Bronchial epithelial cell (primary cell): ENCODE measurements around the gene CACNA1F. TPM values are rescaled to one million over a fixed set of nuclear protein-coding genes. Genes with fewer than 3 reads are reported as not detected.
A peak's percentile ranks its signal among the peaks of the same experiment; 100 is the strongest.

Experiments used
- DNase-seq: peaks from one replicate; pipeline ENCODE4 v3.0.0-alpha.2; 2010; ENCODE audit warnings: low read depth
- FAIRE-seq: peaks from 2 replicates; lab custom pipeline; 2011; peaks lifted over from hg19 to GRCh38; lab: Jason Lieb, UNC
- H3K27me3 ChIP-seq: 2 replicates; pipeline ENCODE4 v1.5.1; 2011; ENCODE audit warnings: low read length; ENCODE audit not compliant: control insufficient read depth, insufficient read depth
- H3K36me3 ChIP-seq: 2 replicates; pipeline ENCODE4 v1.5.1; 2011; ENCODE audit warnings: low read length; ENCODE audit not compliant: control insufficient read depth, insufficient read depth
- H3K4me3 ChIP-seq: 2 replicates; pipeline ENCODE4 v1.5.1; 2011; ENCODE audit warnings: mild to moderate bottlenecking, low read depth, low read length, control low read depth
- CTCF ChIP-seq: IDR thresholded peaks from 2 replicates; pipeline ENCODE4 v1.5.1; 2011; ENCODE audit warnings: mild to moderate bottlenecking, moderate library complexity, low read length, control low read depth, inconsistent platforms; ENCODE audit not compliant: insufficient read depth, severe bottlenecking
- total RNA-seq: library from RNA; depleted of rRNA; stranded (reverse); fragments of >200 nt; gene quantifications from 2 replicates; pipeline ENCODE4 v1.2.1, GENCODE V29; 2014

Gene CACNA1F
- total RNA-seq, 1 donor from 2014 or later, result under 0.01 TPM

GRCh38 chrX:49171752-49172279 lies 61.3 kb downstream of the CACNA1F start, which contains the start of gene PLP2:
Gene PLP2 (plus strand): TSS chrX:49171898. CDS start chrX:49172001, 103 bp downstream.
- FAIRE-seq (no peak), DNase-seq (peak; percentile 50)
- Histone ChIP-seq H3K27me3 (no peaks in the 10 kb centered on the region), H3K4me3 (peak within 1 kb of the TSS; percentile 79), H3K36me3 (peaks cover 7% of the 10 kb centered on the region)
- TF ChIP-seq CTCF, result no peak

GRCh38 chrX:49167740-49168108 lies 65.4 kb downstream of the CACNA1F start:
- Histone ChIP-seq H3K27me3 (no peaks in the 10 kb centered on the region), H3K4me3 (peak overlapping the region; percentile 35)
- FAIRE-seq, result peak; percentile 23

GRCh38 chrX:49166914-49167739 lies 66.0 kb downstream of the CACNA1F start:
- DNase-seq (peak; percentile 69), FAIRE-seq (peak; percentile 40)
- Histone ChIP-seq H3K4me3 (peak overlapping the region; percentile 35), H3K27me3 (no peaks in the 10 kb centered on the region), H3K36me3 (no peaks in the 10 kb centered on the region)
- TF ChIP-seq CTCF, result no peak

More at GRCh38 chrX:49167740-49168108, 65.4 kb downstream of the CACNA1F start:
- TF ChIP-seq CTCF, result no peak
- no peak for DNase-seq
- no peaks in the 10 kb centered on the region for H3K36me3 ChIP-seq

- TF ChIP-seq CTCF, result peak; percentile 56
Measured at GRCh38 chrX:49165901-49166881, 66.9 kb downstream of the CACNA1F start.

GRCh38 chrX:49164589-49165360 lies 68.4 kb downstream of the CACNA1F start:
- Histone ChIP-seq H3K27me3 (no peaks in the 10 kb centered on the region), H3K36me3 (no peaks in the 10 kb centered on the region), H3K4me3 (no peak overlapping the region)
- TF ChIP-seq CTCF, result no peak
- DNase-seq, result no peak
- FAIRE-seq, result no peak

More at GRCh38 chrX:49165901-49166881, 66.9 kb downstream of the CACNA1F start:
- DNase-seq, result peak; percentile 83
- Histone ChIP-seq H3K36me3 (no peaks in the 10 kb centered on the region), H3K27me3 (no peaks in the 10 kb centered on the region), H3K4me3 (peak overlapping the region; percentile 35)
- no peak for FAIRE-seq
